GM21526 (cell line): Measurements from ENCODE around the gene TECPR2.

Experiments used
- ATAC-seq: cut with Tn5 transposase; IDR thresholded peaks from one replicate; pipeline ENCODE4 v1.9.1; 2021; ENCODE audit warnings: moderate library complexity; ENCODE audit not compliant: unreplicated experiment, low FRiP score

TECPR2 gene

GRCh38 chr14:102490456-102490855, 127.7 kb downstream of the TECPR2 start:
- no peak for ATAC-seq

DNA sequence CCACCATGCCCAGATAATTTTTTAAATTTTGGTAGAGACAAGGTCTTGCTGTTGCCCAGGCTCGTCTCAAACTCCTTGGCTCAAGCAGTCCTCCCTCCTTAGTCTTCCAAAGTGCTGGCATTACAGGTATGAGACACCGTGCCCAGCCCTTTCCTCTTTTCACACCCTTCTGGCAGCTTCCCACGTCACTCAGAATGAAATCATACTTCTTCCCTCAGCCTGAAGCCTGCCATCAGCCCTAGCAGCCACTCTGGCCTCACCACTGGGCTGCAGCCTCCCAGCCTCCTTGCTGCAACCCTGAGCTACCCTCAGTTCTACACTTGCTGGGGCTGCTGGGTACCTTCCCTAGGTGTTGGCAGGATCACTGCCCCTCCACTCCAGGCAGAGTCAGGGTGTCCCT, 128.6 kb downstream of the TECPR2 start:
- ATAC-seq = no peak

GRCh38 chr14:102491786-102492530, 129.2 kb downstream of the TECPR2 start:
- ATAC-seq = no peak

DNA sequence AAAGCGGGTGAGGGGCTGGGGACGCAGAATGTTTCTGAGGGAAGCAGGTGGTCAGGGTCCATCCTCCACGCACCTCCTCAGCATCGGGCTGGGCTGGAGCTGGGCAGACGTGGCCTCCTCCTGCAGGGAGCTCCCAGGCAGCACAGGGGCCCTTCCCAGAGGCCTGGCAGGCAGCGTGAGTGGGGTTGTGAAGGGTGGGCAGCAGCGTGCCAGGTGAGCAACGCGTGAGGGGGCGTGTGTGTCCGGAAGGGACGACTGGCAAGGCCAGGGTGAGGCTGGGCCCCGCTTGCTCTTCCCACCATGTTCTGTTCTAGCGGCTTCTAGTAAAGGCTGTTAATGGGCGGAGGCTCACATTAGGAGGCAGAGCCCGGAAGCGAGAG, 129.8 kb downstream of the TECPR2 start:
- ATAC-seq = no peak

- ATAC-seq = no peak
Measured at GRCh38 chr14:102493096-102493495, 130.4 kb downstream of the TECPR2 start.

DNA sequence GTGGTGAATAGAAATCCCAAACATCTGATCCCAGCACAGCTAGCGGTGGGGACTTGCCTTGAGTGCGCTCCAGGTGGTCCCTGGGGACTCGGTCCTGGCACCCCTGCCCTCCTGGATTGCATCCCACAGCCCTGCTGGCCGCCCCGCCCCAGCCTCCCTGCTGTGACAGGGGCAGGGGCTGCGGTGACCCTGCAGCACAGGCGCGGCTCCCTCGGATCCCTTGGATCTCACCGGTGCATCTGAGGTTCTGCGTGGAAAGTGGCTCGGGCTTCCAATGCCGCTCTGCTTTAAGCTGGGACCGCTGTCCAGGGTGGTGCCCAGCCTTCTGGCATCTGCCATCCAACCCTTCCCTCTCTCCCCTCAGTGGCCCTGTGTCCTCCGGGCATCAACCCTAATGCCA, 130.8 kb downstream of the TECPR2 start:
- no peak for ATAC-seq

DNA sequence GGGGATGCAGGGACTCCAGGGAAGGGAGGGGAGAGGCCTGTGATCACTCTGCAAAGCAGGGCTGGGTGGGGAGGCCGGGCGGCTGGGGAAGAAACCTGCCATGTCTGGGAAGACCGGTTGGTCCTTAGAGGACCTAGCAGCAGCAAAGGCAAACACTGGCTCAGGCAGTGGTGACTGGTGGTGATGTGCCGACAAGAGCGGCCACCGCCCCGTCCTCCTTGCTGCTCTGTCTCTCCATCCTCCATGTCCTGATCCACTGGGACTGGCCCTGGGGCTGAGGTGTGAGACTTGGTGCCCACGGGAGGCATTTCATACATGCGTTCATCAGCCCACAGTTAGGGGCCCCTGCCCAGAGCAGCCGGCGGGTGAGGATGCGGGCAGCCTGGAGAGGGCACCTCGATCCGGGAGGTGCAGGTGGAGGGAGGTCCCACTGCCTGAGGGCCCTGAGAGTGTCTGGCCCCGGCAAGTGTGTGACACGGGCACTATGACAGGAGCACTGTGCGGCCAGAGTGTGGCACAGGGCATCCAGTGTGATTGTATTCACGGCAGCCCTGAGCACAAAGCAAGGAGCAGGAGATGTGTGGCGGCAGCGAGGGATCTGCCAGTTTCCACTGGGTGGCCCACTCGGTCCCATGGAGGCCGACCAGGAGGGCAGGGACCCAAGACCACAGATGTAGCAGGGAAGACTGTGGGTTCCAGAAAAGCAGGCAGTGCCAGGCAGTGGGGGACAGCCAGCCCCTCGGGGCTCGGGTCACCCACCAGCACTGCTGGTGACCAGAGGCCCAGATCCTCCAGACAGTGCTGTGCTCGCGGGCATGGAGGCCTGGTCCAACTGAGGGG, 133.0 kb downstream of the TECPR2 start:
- no peak for ATAC-seq

DNA sequence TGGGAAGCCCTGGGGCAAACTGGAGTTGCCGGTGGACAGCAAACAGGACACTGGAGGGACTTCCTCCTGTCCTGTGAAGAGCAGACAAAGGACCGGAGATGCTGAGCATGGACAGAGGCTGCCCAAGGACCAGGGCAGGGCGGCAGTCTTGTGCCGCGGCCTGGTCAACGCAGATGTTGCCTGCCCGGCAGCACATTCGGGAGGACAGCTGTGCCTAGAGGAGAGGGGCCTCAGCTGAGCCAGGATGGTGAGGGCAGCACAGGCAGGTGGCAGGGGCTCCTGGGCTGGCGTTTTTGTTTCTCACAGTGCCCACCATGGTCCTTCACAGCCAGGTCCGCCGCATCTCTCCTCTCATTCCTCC, 133.6 kb downstream of the TECPR2 start:
- no peak for ATAC-seq

DNA sequence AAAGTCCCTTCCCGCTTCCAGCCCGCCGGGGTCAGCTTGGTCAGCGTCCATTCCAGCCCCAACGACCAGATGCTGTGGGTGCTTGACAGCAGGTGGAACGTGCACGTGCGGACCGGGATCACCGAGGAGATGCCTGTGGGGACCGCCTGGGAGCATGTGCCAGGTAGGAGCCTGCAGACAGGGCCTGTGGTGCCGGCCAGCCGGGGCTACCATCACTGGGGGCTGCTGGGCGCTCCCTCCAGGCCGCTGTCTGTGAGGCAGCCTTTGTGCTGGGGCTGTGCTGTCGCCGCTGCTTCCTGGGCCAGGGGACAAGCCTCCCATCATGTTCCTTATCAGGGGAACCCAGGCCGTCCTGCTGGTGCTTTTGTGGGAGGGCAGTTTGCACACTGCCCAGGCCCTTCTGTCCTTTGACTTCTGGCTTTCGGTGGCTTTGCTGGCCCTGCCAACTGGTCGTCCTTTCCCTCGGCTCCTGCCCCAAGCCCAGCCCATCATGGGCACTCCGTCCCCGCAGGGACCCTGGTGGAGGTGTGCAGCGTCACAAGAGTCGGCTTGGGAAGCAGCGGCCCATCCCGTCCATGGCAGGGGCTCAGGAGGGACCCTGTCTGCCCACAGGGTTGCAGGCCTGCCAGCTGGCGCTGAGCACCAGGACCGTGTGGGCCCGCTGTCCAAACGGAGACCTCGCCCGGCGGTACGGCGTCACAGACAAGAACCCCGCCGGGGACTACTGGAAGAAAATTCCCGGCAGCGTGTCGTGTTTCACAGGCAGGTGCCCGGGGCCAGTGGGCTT, 134.4 kb downstream of the TECPR2 start:
- no peak for ATAC-seq

- no peak for ATAC-seq
Measured at GRCh38 chr14:102497998-102498677, 135.4 kb downstream of the TECPR2 start.

DNA sequence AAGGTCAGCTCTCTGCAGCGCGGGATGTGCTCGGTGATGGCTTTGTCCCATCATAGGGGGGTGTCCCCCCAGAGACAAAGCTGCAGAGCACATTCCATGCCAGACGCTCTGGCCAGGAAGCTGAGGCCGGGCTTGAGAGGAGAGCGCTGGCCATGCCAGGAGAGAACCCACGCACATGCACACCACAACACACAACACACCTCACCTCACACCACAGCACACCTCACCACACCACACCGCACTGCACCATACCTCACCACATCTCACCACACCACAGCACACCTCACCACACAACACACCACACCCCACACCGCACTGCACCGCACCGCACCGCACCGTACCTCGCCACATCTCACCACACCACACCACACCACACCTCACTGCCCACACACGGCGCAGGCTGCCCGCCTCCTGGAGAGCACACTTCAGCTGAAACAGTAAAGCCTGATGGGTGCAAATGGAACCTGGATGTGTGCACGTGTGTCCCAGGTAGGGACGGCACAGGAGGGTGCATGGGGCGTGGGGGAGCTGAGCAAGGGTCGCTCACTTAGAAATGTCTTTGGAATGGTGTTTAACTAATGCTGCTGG, 136.0 kb downstream of the TECPR2 start:
- ATAC-seq = no peak

DNA sequence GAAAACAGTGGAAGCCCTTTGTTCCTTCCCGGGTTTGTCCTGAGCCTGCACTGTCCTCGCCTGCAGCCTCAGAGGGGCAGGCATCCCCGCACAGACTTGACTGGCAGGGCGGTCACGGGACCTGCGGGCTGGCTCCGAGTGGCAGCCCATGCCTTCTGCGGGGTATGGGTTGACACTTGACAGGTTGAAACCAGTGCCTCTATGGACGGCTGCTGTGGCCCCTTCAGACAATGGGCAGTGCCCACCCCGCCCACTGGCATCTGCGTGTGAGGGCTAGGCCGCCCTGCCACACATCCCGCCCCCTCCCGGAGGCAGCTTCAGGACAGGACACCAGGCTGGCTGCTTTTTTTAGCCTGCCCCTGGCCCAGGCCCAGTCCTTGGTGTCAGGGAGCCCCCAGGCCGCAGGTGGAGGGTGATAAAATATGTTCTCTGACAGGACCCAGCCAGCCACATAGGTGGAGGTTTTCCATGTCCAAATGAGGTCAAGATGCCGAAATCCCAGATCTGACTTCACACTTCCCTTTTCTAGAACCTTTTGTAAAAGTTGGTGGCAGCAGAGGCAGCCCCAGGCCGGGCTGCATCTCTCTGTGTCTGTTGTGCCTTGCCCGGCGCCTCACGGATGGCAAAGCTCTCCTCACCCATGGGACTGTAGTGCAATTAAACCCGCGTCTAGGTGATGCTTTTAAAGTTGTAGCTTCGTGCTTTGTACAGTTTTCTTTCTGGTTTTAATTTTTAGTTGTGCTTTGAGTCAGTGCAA, 136.8 kb downstream of the TECPR2 start:
- no peak for ATAC-seq

DNA sequence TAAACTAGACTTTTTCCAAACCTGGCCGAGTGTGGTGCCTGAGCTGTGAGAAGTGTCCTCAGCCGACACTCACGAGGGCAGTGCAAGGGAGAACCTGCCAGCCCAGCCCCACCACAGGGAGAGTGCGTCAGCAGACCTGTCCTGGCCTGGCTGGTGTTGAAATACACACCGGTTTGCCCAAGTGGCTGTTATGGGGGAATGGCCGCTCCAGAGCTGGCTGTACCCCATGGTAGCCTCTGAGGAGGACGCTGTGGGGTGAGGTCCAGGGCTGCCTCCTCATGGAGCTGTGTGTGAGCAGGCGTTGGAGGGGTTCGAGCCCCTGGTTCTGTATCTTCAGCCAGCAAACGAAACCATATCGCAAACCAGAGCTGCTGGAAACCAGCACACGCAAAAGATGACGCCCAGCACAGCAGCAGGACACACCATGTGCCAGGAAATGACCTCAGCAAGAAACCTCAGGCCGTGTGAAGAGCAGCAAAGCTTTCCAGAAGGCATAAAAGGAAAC, 137.5 kb downstream of the TECPR2 start:
- no peak for ATAC-seq

GRCh38 chr14:102500713-102501112, 138.0 kb downstream of the TECPR2 start:
- no peak for ATAC-seq

- no peak for ATAC-seq
Measured at GRCh38 chr14:102501751-102502315, 139.1 kb downstream of the TECPR2 start.

DNA sequence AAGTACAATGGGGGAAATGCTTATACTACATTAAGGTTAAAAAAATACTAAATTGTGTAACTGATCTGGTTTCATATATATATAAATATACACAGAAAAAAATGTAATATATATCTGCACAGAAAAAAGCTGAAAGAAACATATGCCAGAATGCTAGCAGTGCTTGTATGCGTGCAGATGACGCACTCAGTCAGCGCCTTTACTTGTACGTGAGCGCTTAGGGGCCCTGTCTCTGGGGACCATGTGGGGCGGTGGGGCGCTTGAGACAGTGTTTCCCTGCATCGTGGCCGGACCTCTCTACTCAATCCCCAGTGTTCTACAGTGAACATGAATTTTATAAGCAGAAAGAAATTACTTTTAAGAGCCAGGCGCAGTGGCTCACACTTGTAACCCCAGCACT, 139.8 kb downstream of the TECPR2 start:
- ATAC-seq = no peak

DNA sequence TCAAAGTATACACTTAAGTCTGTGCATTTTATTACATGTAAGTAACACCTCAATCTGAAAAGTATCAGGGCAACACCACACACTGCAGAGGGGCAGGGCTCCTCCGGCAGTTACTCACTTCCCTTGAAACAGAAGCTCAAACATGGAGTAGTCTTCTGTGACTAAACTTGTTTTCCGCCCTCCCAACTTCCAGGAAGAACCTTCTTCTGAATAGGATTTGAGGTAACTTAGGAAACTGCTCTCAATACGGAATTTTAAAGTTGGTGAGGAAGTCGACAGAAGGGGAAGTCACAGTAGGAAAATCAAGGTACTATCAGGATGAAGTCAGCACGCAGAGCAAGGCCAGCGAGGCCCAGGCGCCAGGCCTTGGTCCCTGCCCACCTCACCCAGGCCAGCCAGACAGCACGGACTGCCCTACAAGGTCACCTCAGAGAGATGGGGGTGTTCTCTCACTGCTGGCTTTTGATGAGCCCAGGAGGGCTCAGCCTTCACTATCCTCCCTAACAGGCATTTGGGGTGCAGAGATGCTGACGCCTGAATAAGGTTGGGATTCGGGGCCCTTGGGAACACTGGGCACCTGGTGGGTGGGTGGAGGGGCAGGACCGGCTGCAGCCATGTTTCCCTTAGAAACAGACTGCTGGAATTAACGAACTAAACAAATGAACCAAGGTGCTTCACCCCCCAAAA, 141.0 kb downstream of the TECPR2 start:
- ATAC-seq = no peak

DNA sequence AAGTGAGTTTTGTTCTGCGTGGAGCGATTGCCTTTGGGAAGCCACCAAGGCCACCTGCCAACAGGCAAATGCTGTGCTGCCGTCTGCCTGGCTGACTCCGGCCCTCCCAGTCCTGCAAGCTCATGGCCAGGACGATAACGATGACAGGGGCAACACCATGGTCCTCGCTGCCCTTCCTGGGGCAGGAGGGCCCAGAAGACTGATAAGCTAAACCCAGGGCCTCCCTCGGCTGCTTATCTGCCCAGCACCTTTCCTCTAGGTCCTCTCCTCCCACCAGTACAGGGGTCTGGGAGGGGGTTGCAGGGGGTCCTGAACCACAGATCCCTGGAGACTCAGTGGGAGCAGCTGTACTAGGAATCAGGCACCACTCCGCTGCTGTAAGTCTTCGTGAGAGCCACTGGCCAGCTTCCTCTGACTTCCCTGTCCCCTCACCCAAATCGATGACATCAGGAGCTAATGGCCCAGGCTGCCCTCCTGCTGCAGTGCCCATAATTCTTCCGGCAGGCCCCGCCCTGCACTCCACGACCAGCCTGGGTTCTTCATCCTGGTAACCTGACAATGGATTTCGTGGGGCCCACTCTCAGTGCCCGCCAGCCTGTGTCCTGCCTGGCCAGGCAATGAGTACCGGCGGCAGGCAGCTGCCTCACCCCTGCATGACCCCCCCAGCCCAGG, 141.7 kb downstream of the TECPR2 start:
- no peak for ATAC-seq
